H54 (cell line): ENCODE results near the gene AUTS2.

Experiments
- DNase-seq: peaks from one replicate; pipeline ENCODE4 v3.0.0; 2011; ENCODE audit warnings: low spot score, mixed read lengths; ENCODE audit not compliant: insufficient read length
- FAIRE-seq: peaks from 3 replicates; lab custom pipeline; 2011; peaks lifted over from hg19 to GRCh38; lab: Jason Lieb, UNC
- POLR2A ChIP-seq: IDR thresholded peaks from 2 replicates; pipeline ENCODE4 v1.6.1; 2011; ENCODE audit warnings: low read depth, mild to moderate bottlenecking, low read length

AUTS2 gene

GRCh38 chr7:70299472-70299807 is 701.2 kb downstream of the AUTS2 start:
- no peak for TF ChIP-seq POLR2A
- no peak for FAIRE-seq
- DNase-seq: no peak

GRCh38 chr7:70301673-70302185 is 703.5 kb downstream of the AUTS2 start:
- FAIRE-seq (no peak), DNase-seq (no peak)

DNA sequence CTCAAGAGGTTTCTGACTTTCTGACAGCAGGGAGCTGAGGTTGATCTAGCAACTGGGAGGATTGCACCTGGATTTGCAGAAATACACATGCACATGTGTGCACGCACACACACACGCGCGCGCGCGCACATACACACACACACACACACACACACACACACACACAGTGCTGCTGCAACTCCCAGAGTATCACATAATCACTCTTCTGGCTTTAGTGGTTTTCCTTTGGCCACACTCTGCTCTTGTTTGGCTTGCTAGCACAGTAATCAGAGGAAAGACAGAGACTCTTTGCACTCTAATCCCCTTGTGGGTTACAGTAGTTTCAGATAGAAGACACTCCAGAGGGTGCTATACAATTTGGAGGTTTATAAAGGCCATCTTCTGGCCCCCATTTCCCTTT is 705.0 kb downstream of the AUTS2 start:
- DNase-seq (no peak), FAIRE-seq (no peak)
- no peak for TF ChIP-seq POLR2A

More at GRCh38 chr7:70301673-70302185, 703.5 kb downstream of the AUTS2 start:
- TF ChIP-seq POLR2A: no peak

GRCh38 chr7:70303780-70304179 is 705.5 kb downstream of the AUTS2 start:
- TF ChIP-seq POLR2A: no peak
- no peak for FAIRE-seq

DNA sequence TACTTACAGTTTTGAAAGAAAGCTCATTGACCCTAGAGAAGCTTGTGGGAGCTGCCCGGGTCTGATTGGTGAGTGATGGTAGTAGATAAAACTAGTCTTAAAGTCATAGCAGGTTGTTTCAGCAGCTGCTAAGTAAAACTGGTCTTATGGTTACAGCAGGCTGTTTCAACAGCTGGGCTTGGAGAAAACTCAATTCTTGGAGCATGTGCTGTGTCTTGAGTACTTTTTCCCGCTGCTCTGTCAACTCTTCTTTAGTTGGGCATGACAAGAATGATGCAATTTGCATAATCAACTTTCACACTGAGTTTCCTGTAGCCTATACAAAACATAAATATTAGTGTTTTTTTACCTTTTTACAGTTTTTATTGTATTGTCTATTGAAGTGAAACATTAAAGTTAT is 707.9 kb downstream of the AUTS2 start:
- FAIRE-seq: no peak
- no peak for TF ChIP-seq POLR2A
- DNase-seq: no peak

More at GRCh38 chr7:70303780-70304179, 705.5 kb downstream of the AUTS2 start:
- DNase-seq: no peak

GRCh38 chr7:70307544-70308106 is 709.4 kb downstream of the AUTS2 start:
- no peak for FAIRE-seq
- TF ChIP-seq POLR2A: no peak

GRCh38 chr7:70312336-70312735 is 714.1 kb downstream of the AUTS2 start:
- TF ChIP-seq POLR2A: no peak
- no peak for DNase-seq
- no peak for FAIRE-seq

More at GRCh38 chr7:70307544-70308106, 709.4 kb downstream of the AUTS2 start:
- no peak for DNase-seq

DNA sequence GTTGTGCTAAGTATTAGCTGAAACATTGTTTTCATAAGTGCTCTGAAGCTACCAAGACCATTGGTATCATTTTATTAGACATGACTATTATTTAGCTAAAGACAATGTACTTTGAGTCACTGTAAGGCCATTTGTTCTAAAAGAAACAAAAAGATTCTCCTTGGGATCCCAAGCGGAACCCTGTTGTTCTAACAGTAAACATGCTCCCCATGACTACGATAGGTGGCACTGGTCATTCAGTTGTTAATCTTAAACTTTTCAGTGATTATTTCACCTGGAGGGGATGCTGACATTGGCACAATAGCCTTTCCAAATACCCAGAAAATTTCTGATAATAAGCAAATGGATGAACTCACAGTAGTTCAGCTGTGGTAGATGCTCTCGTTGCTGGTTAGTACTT is 715.0 kb downstream of the AUTS2 start:
- no peak for TF ChIP-seq POLR2A
- FAIRE-seq (no peak), DNase-seq (no peak)

- TF ChIP-seq POLR2A: no peak
- DNase-seq: no peak
Measured at GRCh38 chr7:70313687-70314086, 715.4 kb downstream of the AUTS2 start.

GRCh38 chr7:70314221-70314620 is 715.9 kb downstream of the AUTS2 start:
- FAIRE-seq (no peak), DNase-seq (no peak)
- no peak for TF ChIP-seq POLR2A

More at GRCh38 chr7:70313687-70314086, 715.4 kb downstream of the AUTS2 start:
- no peak for FAIRE-seq

GRCh38 chr7:70316745-70317144 is 718.5 kb downstream of the AUTS2 start:
- DNase-seq (no peak), FAIRE-seq (no peak)
- TF ChIP-seq POLR2A: no peak

GRCh38 chr7:70317356-70317755 is 719.1 kb downstream of the AUTS2 start:
- no peak for TF ChIP-seq POLR2A
- FAIRE-seq (no peak), DNase-seq (no peak)

DNA sequence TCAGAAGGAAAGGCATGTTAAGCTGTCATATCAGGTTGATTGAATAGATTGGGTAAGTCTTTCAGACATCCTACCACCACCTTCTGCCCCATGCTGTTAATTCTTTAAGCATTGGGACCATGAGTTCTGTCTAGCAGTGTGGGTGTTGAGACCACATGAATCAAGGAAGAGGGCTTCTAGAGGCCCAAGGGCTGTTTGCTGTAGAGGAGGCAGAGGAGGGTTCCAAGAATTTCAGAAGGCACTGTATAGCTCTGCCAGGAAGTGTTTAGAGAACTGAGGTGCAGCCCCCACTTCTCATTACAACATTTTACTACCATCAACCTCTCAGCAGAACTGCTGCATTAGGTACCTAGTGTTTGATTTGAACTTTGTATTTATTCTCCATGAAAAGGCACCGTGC is 720.2 kb downstream of the AUTS2 start:
- no peak for FAIRE-seq
- no peak for TF ChIP-seq POLR2A
- DNase-seq: no peak

DNA sequence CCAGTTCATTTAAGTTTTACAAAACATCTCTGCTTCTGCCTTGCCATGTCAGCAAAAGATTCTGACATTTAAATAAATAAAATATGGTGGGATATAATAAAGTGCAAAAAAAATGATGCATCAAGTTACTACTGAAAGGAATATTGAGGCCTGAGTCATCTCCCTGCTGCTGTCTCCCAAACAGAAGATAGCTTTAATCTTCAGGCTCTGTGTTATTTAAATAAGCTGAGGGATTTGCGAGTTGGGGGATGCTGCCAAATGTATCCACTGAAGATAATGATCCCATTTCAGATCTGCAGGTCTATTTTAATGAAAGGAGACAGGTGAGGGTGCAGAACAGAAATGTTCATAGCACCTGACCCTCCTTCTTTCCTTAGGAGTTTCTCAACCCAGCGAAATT is 720.8 kb downstream of the AUTS2 start:
- FAIRE-seq (no peak), DNase-seq (no peak)
- no peak for TF ChIP-seq POLR2A

GRCh38 chr7:70321016-70321590 is 722.8 kb downstream of the AUTS2 start:
- TF ChIP-seq POLR2A: no peak
- no peak for FAIRE-seq
- no peak for DNase-seq
